Activated CD4-positive, alpha-beta memory T cell treated with anti-CD3 and anti-CD28 coated beads for 36 hours (primary cell): ENCODE data around the gene ATPAF1. TPM values are rescaled to one million over a fixed set of nuclear protein-coding genes. Genes with fewer than 3 reads are reported as not detected.
A peak's percentile ranks its signal among the peaks of the same experiment; 100 is the strongest.

Experiments
- CTCF ChIA-PET: fragments of 350-600 bp; sonication (Branson Sonifier 250); formaldehyde crosslinking; loops from one replicate; lab custom pipeline; 2021; ENCODE audit warnings: antibody characterized with exemption, inconsistent platforms; lab: Charles Lee
- POLR2A ChIA-PET: fragments of 350-600 bp; sonication (Branson Sonifier 250); formaldehyde crosslinking; loops from one replicate; lab custom pipeline; 2021; ENCODE audit warnings: antibody characterized with exemption; lab: Charles Lee
- DNase-seq: peaks from one replicate; pipeline ENCODE4 v3.0.0-alpha.2; 2020
- H3K27ac Mint-ChIP-seq: one replicate; pipeline ENCODE4 v1.8.0; 2021; ENCODE audit warnings: mixed read lengths
- H3K27me3 Mint-ChIP-seq: one replicate; pipeline ENCODE4 v1.8.0; 2021; ENCODE audit warnings: mixed read lengths
- H3K36me3 Mint-ChIP-seq: one replicate; pipeline ENCODE4 v1.8.0; 2021; ENCODE audit warnings: mixed read lengths
- H3K4me1 Mint-ChIP-seq: one replicate; pipeline ENCODE4 v1.8.0; 2021; ENCODE audit warnings: low read depth, mixed read lengths
- H3K4me3 Mint-ChIP-seq: one replicate; pipeline ENCODE4 v1.8.0; 2021; ENCODE audit warnings: mild to moderate bottlenecking, mixed read lengths
- H3K9me3 Mint-ChIP-seq: one replicate; pipeline ENCODE4 v1.8.0; 2021; ENCODE audit warnings: mixed read lengths
- intact Hi-C: fragments of 100-400 bp; cut with micrococcal nuclease; formaldehyde crosslinking; loops from one replicate; pipeline ENCODE4 v1.15.1; 2023
- total RNA-seq, 2 experiments: library from RNA; stranded (reverse); gene quantifications; one replicate each; pipeline ENCODE4 v1.2.3, GENCODE V29; 2021

ATPAF1 gene
- total RNA-seq, 2 experiments from 2014 or later: 45.0 to 45.9 TPM

GRCh38 chr1:46645815-46646214 is 22.3 kb downstream of the ATPAF1 start:
- ChIA-PET CTCF (interaction anchor here (1.1 kb wide), 1 partner anchor 20 kb away, joined by 3 read pairs; no protein-coding TSS in a partner anchor), POLR2A (no interaction called here)
- Mint-ChIP-seq H3K27ac (no peak overlapping the region), H3K4me1 (peaks cover 11% of the 10 kb centered on the region), H3K4me3 (no peak overlapping the region), H3K9me3 (peaks cover 4% of the 10 kb centered on the region), H3K36me3 (peaks cover 40% of the 10 kb centered on the region), H3K27me3 (no peaks in the 10 kb centered on the region)
- intact Hi-C loops: no loop called here
- DNase-seq: no peak

GRCh38 chr1:46643368-46643775 is 24.8 kb downstream of the ATPAF1 start:
- peaks cover 31% of the 10 kb centered on the region for H3K36me3 Mint-ChIP-seq
- intact Hi-C loops: no loop called here
- no peak overlapping the region for H3K4me3 Mint-ChIP-seq
- no peak overlapping the region for H3K27ac Mint-ChIP-seq
- peaks cover 11% of the 10 kb centered on the region for H3K4me1 Mint-ChIP-seq
- H3K9me3 Mint-ChIP-seq: peaks cover 4% of the 10 kb centered on the region
- ChIA-PET POLR2A (interaction anchor here (0.6 to 0.7 kb wide), 2 partner anchors 8 to 15 kb away, joined by 3 read pairs; no protein-coding TSS in a partner anchor), CTCF (no interaction called here)
- no peaks in the 10 kb centered on the region for H3K27me3 Mint-ChIP-seq
- no peak for DNase-seq

- POLR2A ChIA-PET: no interaction called here
- H3K9me3 Mint-ChIP-seq: no peaks in the 10 kb centered on the region
- H3K27me3 Mint-ChIP-seq: no peaks in the 10 kb centered on the region
- no peak overlapping the region for H3K4me3 Mint-ChIP-seq
- no peak for DNase-seq
- H3K27ac Mint-ChIP-seq: no peak overlapping the region
- peaks cover 7% of the 10 kb centered on the region for H3K4me1 Mint-ChIP-seq
- peaks cover 27% of the 10 kb centered on the region for H3K36me3 Mint-ChIP-seq
- CTCF ChIA-PET: no interaction called here
- intact Hi-C loops: no loop called here
These were observed 26.0 kb downstream of the ATPAF1 start for GRCh38 chr1:46642115-46642680.

- no peak overlapping the region for H3K27ac Mint-ChIP-seq
- H3K9me3 Mint-ChIP-seq: no peaks in the 10 kb centered on the region
- ChIA-PET POLR2A (no interaction called here), CTCF (no interaction called here)
- H3K27me3 Mint-ChIP-seq: no peaks in the 10 kb centered on the region
- no peak overlapping the region for H3K4me3 Mint-ChIP-seq
- no peak for DNase-seq
- intact Hi-C loops: no loop called here
- no peaks in the 10 kb centered on the region for H3K4me1 Mint-ChIP-seq
- peaks cover 21% of the 10 kb centered on the region for H3K36me3 Mint-ChIP-seq
These were observed 28.6 kb downstream of the ATPAF1 start for GRCh38 chr1:46639547-46639946.

DNA sequence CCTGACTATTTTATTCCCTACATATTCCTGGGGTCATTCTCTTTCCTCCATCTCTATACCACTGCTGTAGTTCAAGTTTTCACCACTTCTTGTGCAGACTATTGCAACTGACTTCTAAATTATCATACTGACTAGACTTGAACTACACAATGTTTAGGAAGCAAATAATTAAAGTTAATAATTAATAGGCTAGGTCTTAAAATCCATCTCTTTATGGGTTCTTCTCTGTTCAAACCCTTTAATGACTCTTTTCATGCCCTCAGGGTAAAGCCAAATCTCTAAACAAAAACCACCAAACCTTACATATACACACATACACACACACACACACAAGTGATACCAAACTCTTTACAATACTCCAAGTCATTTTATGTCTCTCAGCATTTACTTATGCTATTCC is 29.2 kb downstream of the ATPAF1 start:
- no peaks in the 10 kb centered on the region for H3K9me3 Mint-ChIP-seq
- no peaks in the 10 kb centered on the region for H3K27me3 Mint-ChIP-seq
- H3K36me3 Mint-ChIP-seq: peaks cover 21% of the 10 kb centered on the region
- intact Hi-C loops: no loop called here
- ChIA-PET CTCF (no interaction called here), POLR2A (no interaction called here)
- DNase-seq: no peak
- no peak overlapping the region for H3K4me3 Mint-ChIP-seq
- H3K4me1 Mint-ChIP-seq: no peaks in the 10 kb centered on the region
- H3K27ac Mint-ChIP-seq: no peak overlapping the region

- POLR2A ChIA-PET: no interaction called here
- Mint-ChIP-seq H3K27me3 (no peaks in the 10 kb centered on the region), H3K27ac (no peak overlapping the region), H3K9me3 (no peaks in the 10 kb centered on the region), H3K36me3 (peaks cover 22% of the 10 kb centered on the region), H3K4me1 (no peaks in the 10 kb centered on the region), H3K4me3 (no peak overlapping the region)
- no peak for DNase-seq
- intact Hi-C loops: no loop called here
- CTCF ChIA-PET: interaction anchor here (0.6 kb wide), 1 partner anchor 23 kb away, joined by 7 read pairs; no protein-coding TSS in a partner anchor
These were observed 30.6 kb downstream of the ATPAF1 start for GRCh38 chr1:46637444-46638083.

GRCh38 chr1:46635205-46635604 is 33.0 kb downstream of the ATPAF1 start:
- H3K36me3 Mint-ChIP-seq: peaks cover 15% of the 10 kb centered on the region
- CTCF ChIA-PET: interaction anchor here (1.4 kb wide), 1 partner anchor 16 kb away, joined by 3 read pairs; no protein-coding TSS in a partner anchor

GRCh38 chr1:46630719-46631118 is 37.4 kb downstream of the ATPAF1 start:
- no peaks in the 10 kb centered on the region for H3K27me3 Mint-ChIP-seq
- no peaks in the 10 kb centered on the region for H3K4me1 Mint-ChIP-seq
- H3K27ac Mint-ChIP-seq: no peak overlapping the region
- H3K9me3 Mint-ChIP-seq: no peaks in the 10 kb centered on the region
- ChIA-PET CTCF (no interaction called here), POLR2A (no interaction called here)
- peaks cover 4% of the 10 kb centered on the region for H3K36me3 Mint-ChIP-seq
- H3K4me3 Mint-ChIP-seq: no peak overlapping the region
- no peak for DNase-seq
- intact Hi-C loops: no loop called here

More at GRCh38 chr1:46635205-46635604, 33.0 kb downstream of the ATPAF1 start:
- intact Hi-C loops: no loop called here
- no peak for DNase-seq
- POLR2A ChIA-PET: interaction anchor here (0.8 kb wide), 1 partner anchor 9 kb away, joined by 3 read pairs; no protein-coding TSS in a partner anchor
- Mint-ChIP-seq H3K27ac (no peak overlapping the region), H3K4me3 (no peak overlapping the region), H3K27me3 (no peaks in the 10 kb centered on the region), H3K4me1 (no peaks in the 10 kb centered on the region), H3K9me3 (no peaks in the 10 kb centered on the region)

- no peaks in the 10 kb centered on the region for H3K36me3 Mint-ChIP-seq
- H3K27ac Mint-ChIP-seq: no peak overlapping the region
- no peak overlapping the region for H3K4me3 Mint-ChIP-seq
- ChIA-PET POLR2A (no interaction called here), CTCF (interaction anchor here (1.1 to 2.1 kb wide), 2 partner anchors 20 to 101 kb away, joined by 4 to 10 read pairs; partner anchors contain the start of gene MKNK1)
- no peak for DNase-seq
- no peaks in the 10 kb centered on the region for H3K9me3 Mint-ChIP-seq
- no peaks in the 10 kb centered on the region for H3K27me3 Mint-ChIP-seq
- intact Hi-C loops: no loop called here
- peaks cover 2% of the 10 kb centered on the region for H3K4me1 Mint-ChIP-seq
These were observed 44.2 kb downstream of the ATPAF1 start for GRCh38 chr1:46623743-46624644.

GRCh38 chr1:46622344-46622743 is 45.8 kb downstream of the ATPAF1 start:
- peak; percentile 33 for DNase-seq
- no peak overlapping the region for H3K4me3 Mint-ChIP-seq
- no peaks in the 10 kb centered on the region for H3K36me3 Mint-ChIP-seq
- H3K27me3 Mint-ChIP-seq: no peaks in the 10 kb centered on the region
- intact Hi-C loops: loop anchor here (1.0 kb wide), 1 partner anchor 103 kb away; no protein-coding TSS in a partner anchor
- H3K4me1 Mint-ChIP-seq: peaks cover 9% of the 10 kb centered on the region
- ChIA-PET POLR2A (no interaction called here), CTCF (interaction anchor here (1.0 to 2.1 kb wide), 3 partner anchors 101 to 104 kb away, joined by 3 to 10 read pairs (median 4); no protein-coding TSS in a partner anchor)
- H3K9me3 Mint-ChIP-seq: no peaks in the 10 kb centered on the region
- H3K27ac Mint-ChIP-seq: no peak overlapping the region

GRCh38 chr1:46621930-46622329 is 46.2 kb downstream of the ATPAF1 start:
- intact Hi-C loops: loop anchor here (1.0 kb wide), 1 partner anchor 103 kb away; no protein-coding TSS in a partner anchor
- Mint-ChIP-seq H3K27ac (no peak overlapping the region), H3K27me3 (no peaks in the 10 kb centered on the region), H3K4me3 (no peak overlapping the region), H3K4me1 (peaks cover 13% of the 10 kb centered on the region), H3K36me3 (no peaks in the 10 kb centered on the region), H3K9me3 (no peaks in the 10 kb centered on the region)
- DNase-seq: no peak
- ChIA-PET CTCF (interaction anchor here (1.0 to 2.1 kb wide), 3 partner anchors 101 to 105 kb away, joined by 3 to 10 read pairs (median 4); no protein-coding TSS in a partner anchor), POLR2A (no interaction called here)
